GM23248 (cell line): ENCODE results near the gene C1orf21. TPM values are rescaled to one million over a fixed set of nuclear protein-coding genes. Genes with fewer than 3 reads are reported as not detected.

ENCODE experiments used
- DNase-seq: peaks from one replicate; pipeline ENCODE4 v3.0.0-alpha.2; 2015
- H2AFZ ChIP-seq: fragments of 200-600 bp; sonication (generic); 2 replicates; pipeline ENCODE4 v1.6.1; 2016; ENCODE audit warnings: antibody characterized with exemption
- H3F3A ChIP-seq: fragments of 200-600 bp; sonication (generic); 2 replicates; pipeline ENCODE4 v1.6.1; 2016; ENCODE audit warnings: mild to moderate bottlenecking, antibody characterized with exemption, mixed run types; ENCODE audit not compliant: insufficient read depth
- H3K27ac ChIP-seq: fragments of 200-600 bp; sonication (generic); 2 replicates; pipeline ENCODE4 v1.5.1; 2016; ENCODE audit warnings: mild to moderate bottlenecking
- H3K27me3 ChIP-seq: fragments of 200-600 bp; sonication (generic); replicated peaks from 2 replicates; pipeline ENCODE4 v1.6.1; 2016; ENCODE audit warnings: mild to moderate bottlenecking; ENCODE audit not compliant: insufficient read depth
- H3K36me3 ChIP-seq: fragments of 200-600 bp; sonication (generic); 2 replicates; pipeline ENCODE4 v1.6.1; 2016; ENCODE audit warnings: low read depth, mild to moderate bottlenecking
- H3K4me1 ChIP-seq: fragments of 200-600 bp; sonication (generic); 2 replicates; pipeline ENCODE4 v1.6.1; 2016; ENCODE audit warnings: mild to moderate bottlenecking; ENCODE audit not compliant: insufficient read depth
- H3K4me2 ChIP-seq: fragments of 200-600 bp; sonication (generic); one replicate; pipeline ENCODE4 v1.6.1; 2016; ENCODE audit warnings: mild to moderate bottlenecking; ENCODE audit not compliant: unreplicated experiment
- H3K4me3 ChIP-seq: fragments of 200-600 bp; sonication (generic); 2 replicates; pipeline ENCODE4 v1.5.1; 2016; ENCODE audit warnings: mild to moderate bottlenecking
- H3K79me2 ChIP-seq: fragments of 200-600 bp; sonication (generic); 2 replicates; pipeline ENCODE4 v1.6.1; 2016; ENCODE audit warnings: mild to moderate bottlenecking; ENCODE audit not compliant: insufficient read depth
- H3K9ac ChIP-seq: fragments of 200-600 bp; sonication (generic); 2 replicates; pipeline ENCODE4 v1.6.1; 2016; ENCODE audit warnings: mild to moderate bottlenecking
- H3K9me2 ChIP-seq: fragments of 200-600 bp; sonication (generic); 2 replicates; pipeline ENCODE4 v1.6.1; 2016; ENCODE audit warnings: mixed run types, mild to moderate bottlenecking, moderate library complexity; ENCODE audit not compliant: insufficient read depth
- H3K9me3 ChIP-seq: fragments of 200-600 bp; sonication (generic); one replicate; pipeline ENCODE4 v1.6.1; 2017; ENCODE audit warnings: low read depth
- H4K20me1 ChIP-seq: fragments of 200-600 bp; sonication (generic); 2 replicates; pipeline ENCODE4 v1.6.0; 2016; ENCODE audit not compliant: insufficient read depth
- EZH2 ChIP-seq: fragments of 200-600 bp; sonication (generic); IDR thresholded peaks from 2 replicates; pipeline ENCODE4 v1.6.1; 2018; ENCODE audit warnings: antibody characterized with exemption, mild to moderate bottlenecking; ENCODE audit not compliant: insufficient read depth, poor library complexity, severe bottlenecking
- EZH2phosphoT487 ChIP-seq: fragments of 200-600 bp; sonication (generic); IDR thresholded peaks from 2 replicates; pipeline ENCODE4 v1.6.1; 2018; ENCODE audit warnings: antibody characterized with exemption, moderate library complexity, mild to moderate bottlenecking, low read depth; ENCODE audit not compliant: insufficient read depth
- WGBS, 2 experiments: methylation state at CpG; one replicate each; pipeline ENCODE4 v1.1.6; 2015 to 2017; ENCODE audit warnings: low lambda C conversion rate in 2 of 2, low coverage in 1 of 2; ENCODE audit errors: missing lambda C conversion rate in 2 of 2; 5-methylcytosine and 5-hydroxymethylcytosine counted together
- in situ Hi-C: fragments of 300-500 bp; cut with MboI; formaldehyde crosslinking; loops from 2 replicates; pipeline ENCODE4 v1.15.0; 2020
- polyA plus RNA-seq: library from polyadenylated mRNA; unstranded; fragments of >200 nt; fragmentation: Nextera tagmentation; extraction: Ambion mirVana; gene quantifications from 2 replicates; pipeline ENCODE4 v1.2.1, GENCODE V29; 2016
- total RNA-seq: library from RNA; depleted of rRNA; stranded (reverse); fragments of >200 nt; shearing (Covaris generic); gene quantifications from 2 replicates; pipeline ENCODE4 v1.2.3, GENCODE V29; 2014

Gene C1orf21
- total and polyA plus RNA-seq, 2 experiments from 2014 or later, result 16.7 to 20.0 TPM

DNA sequence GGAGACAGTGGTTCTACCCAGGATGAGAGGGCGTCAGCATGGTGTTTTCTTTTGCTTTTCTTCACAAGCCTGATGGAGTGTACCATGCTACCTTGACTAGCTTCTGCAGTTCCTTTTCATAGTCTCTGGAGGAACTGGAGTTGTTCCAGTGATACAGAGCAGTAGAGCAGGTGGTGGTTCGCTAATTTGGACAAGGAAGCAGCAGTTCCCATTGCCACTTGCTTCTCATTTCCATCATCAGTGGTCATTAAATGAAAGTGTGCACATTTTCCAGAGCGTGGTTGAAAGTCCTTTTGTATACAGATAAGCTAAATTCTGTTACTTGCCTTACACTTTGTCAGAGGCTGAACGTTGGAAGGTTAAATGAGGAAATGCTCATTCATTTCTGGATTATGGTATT is 182.3 kb downstream of the C1orf21 start:
- Histone ChIP-seq H4K20me1 (no peaks in the 10 kb centered on the region), H3K4me3 (no peak overlapping the region), H3K27ac (no peak overlapping the region), H3K27me3 (no peaks in the 10 kb centered on the region), H3K9me3 (no peaks in the 10 kb centered on the region), H3K9ac (no peak overlapping the region), H3K4me1 (no peaks in the 10 kb centered on the region), H3K79me2 (no peaks in the 10 kb centered on the region), H3K9me2 (no peaks in the 10 kb centered on the region), H3K4me2 (no peak overlapping the region), H3F3A (no peaks in the 10 kb centered on the region), H3K36me3 (no peaks in the 10 kb centered on the region), H2AFZ (no peak overlapping the region)
- DNase-seq, result no peak
- in situ Hi-C loops, result loop anchor here (10.0 to 25.0 kb wide), 2 partner anchors 96 to 482 kb away; no protein-coding TSS in a partner anchor
- TF ChIP-seq EZH2phosphoT487 (no peak), EZH2 (no peak)
- 81 to 82% methylated on average over 4 of the region's 4 CpGs for WGBS, 2 experiments

- H3K4me3 ChIP-seq, result no peak overlapping the region
- H4K20me1 ChIP-seq, result no peaks in the 10 kb centered on the region
- in situ Hi-C loops, result loop anchor here (25.0 kb wide), 1 partner anchor 487 kb away; no protein-coding TSS in a partner anchor
- no peaks in the 10 kb centered on the region for H3K4me1 ChIP-seq
- no peaks in the 10 kb centered on the region for H3K9me2 ChIP-seq
- H3K79me2 ChIP-seq, result no peaks in the 10 kb centered on the region
- H3K36me3 ChIP-seq, result no peaks in the 10 kb centered on the region
- TF ChIP-seq EZH2phosphoT487 (no peak), EZH2 (no peak)
- no peak overlapping the region for H3K4me2 ChIP-seq
- H3K27me3 ChIP-seq, result no peaks in the 10 kb centered on the region
- H3K9ac ChIP-seq, result no peak overlapping the region
- no peaks in the 10 kb centered on the region for H3F3A ChIP-seq
- WGBS, 2 experiments, result 98% methylated on average over 8 of the region's 8 CpGs
- H3K27ac ChIP-seq, result no peak overlapping the region
- H3K9me3 ChIP-seq, result no peaks in the 10 kb centered on the region
- no peak overlapping the region for H2AFZ ChIP-seq
- no peak for DNase-seq
Measured at GRCh38 chr1:184574588-184574987, 187.8 kb downstream of the C1orf21 start.

DNA sequence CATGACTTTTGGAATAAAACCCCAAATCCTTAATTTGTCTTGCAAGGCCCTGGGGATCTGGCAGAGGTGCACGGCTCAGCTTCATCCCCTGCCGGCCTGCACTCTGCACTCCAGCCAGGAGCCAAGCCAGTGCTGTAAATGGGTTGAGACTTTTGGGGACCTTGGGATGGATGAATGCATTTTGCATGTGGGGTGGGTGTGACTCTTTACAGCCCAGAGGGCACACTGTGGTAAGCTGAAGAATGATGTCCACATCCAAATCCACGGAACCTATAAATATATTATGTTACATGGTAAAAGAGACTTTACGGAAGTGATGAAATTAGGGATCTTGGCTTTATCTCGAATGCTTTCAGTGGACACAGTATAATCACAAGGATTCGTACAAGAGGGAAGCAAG is 190.0 kb downstream of the C1orf21 start:
- 47 to 49% methylated on average over 6 of the region's 6 CpGs for WGBS, 2 experiments
- no peak overlapping the region for H3K9ac ChIP-seq

GRCh38 chr1:184577319-184577718 is 190.5 kb downstream of the C1orf21 start:
- H3K27me3 ChIP-seq, result no peaks in the 10 kb centered on the region
- no peaks in the 10 kb centered on the region for H3K79me2 ChIP-seq
- WGBS, 2 experiments, result 25 to 26% methylated on average over 6 of the region's 6 CpGs
- peak overlapping the region; percentile 15 for H3K4me2 ChIP-seq
- no peak overlapping the region for H3K27ac ChIP-seq
- no peaks in the 10 kb centered on the region for H3K4me1 ChIP-seq
- peak; percentile 34 for DNase-seq
- no peaks in the 10 kb centered on the region for H3K9me2 ChIP-seq
- H3K36me3 ChIP-seq, result no peaks in the 10 kb centered on the region
- TF ChIP-seq EZH2phosphoT487 (no peak), EZH2 (no peak)
- no peaks in the 10 kb centered on the region for H3F3A ChIP-seq
- peak overlapping the region; percentile 50 for H2AFZ ChIP-seq
- in situ Hi-C loops, result no loop called here
- no peaks in the 10 kb centered on the region for H4K20me1 ChIP-seq
- no peaks in the 10 kb centered on the region for H3K9me3 ChIP-seq
- no peak overlapping the region for H3K4me3 ChIP-seq
- no peak overlapping the region for H3K9ac ChIP-seq

More for the DNA sequence above, 190.0 kb downstream of the C1orf21 start:
- TF ChIP-seq EZH2 (no peak), EZH2phosphoT487 (no peak)
- in situ Hi-C loops, result no loop called here
- Histone ChIP-seq H3K9me2 (no peaks in the 10 kb centered on the region), H3K36me3 (no peaks in the 10 kb centered on the region), H3K9me3 (no peaks in the 10 kb centered on the region), H3K4me2 (no peak overlapping the region), H2AFZ (peak overlapping the region; percentile 50; the same call in 1 of the 2 replicates), H3K4me3 (no peak overlapping the region), H4K20me1 (no peaks in the 10 kb centered on the region), H3K4me1 (no peaks in the 10 kb centered on the region), H3K79me2 (no peaks in the 10 kb centered on the region), H3F3A (no peaks in the 10 kb centered on the region), H3K27ac (no peak overlapping the region), H3K27me3 (no peaks in the 10 kb centered on the region)
- DNase-seq, result no peak

GRCh38 chr1:184582411-184582810 is 195.6 kb downstream of the C1orf21 start:
- no peaks in the 10 kb centered on the region for H3K79me2 ChIP-seq
- no peak for TF ChIP-seq EZH2
- no peak for TF ChIP-seq EZH2phosphoT487
- H2AFZ ChIP-seq, result no peak overlapping the region
- H3K27ac ChIP-seq, result no peak overlapping the region
- no peak overlapping the region for H3K9ac ChIP-seq
- H3K9me3 ChIP-seq, result no peaks in the 10 kb centered on the region
- no peaks in the 10 kb centered on the region for H4K20me1 ChIP-seq
- DNase-seq, result no peak
- H3K36me3 ChIP-seq, result no peaks in the 10 kb centered on the region
- H3K27me3 ChIP-seq, result no peaks in the 10 kb centered on the region
- H3K4me3 ChIP-seq, result no peak overlapping the region
- H3F3A ChIP-seq, result no peaks in the 10 kb centered on the region
- no peaks in the 10 kb centered on the region for H3K9me2 ChIP-seq
- H3K4me1 ChIP-seq, result no peaks in the 10 kb centered on the region
- in situ Hi-C loops, result no loop called here
- 78 to 79% methylated on average over 2 of the region's 2 CpGs for WGBS, 2 experiments
- no peak overlapping the region for H3K4me2 ChIP-seq
